ENCODE data around the gene LRRC43. TPM values are rescaled to one million over a fixed set of nuclear protein-coding genes. Genes with fewer than 3 reads are reported as not detected.

The LRRC43 gene
- total RNA-seq, 1 experiment from 2014 or later, result 0.66 TPM

- DNase-seq (no peak), ATAC-seq (no peak)
- Histone ChIP-seq H3K4me2 (ENCODE audit: low read length) (no peak overlapping the region), H3K4me3 (ENCODE audit: low read length) (no peak overlapping the region), H3K4me1 (ENCODE audit: insufficient read depth, low read length) (no peaks in the 10 kb centered on the region), H3K36me3 (ENCODE audit: low read depth, low read length) (peaks cover 11% of the 10 kb centered on the region; the same call in 1 of the 2 replicates), H4K20me1 (ENCODE audit: low read length) (no peaks in the 10 kb centered on the region), H3K27ac (ENCODE audit: low read length) (no peak overlapping the region), H2AFZ (ENCODE audit: low read length) (no peak overlapping the region), H3K9ac (ENCODE audit: low read length) (no peak overlapping the region), H3K27me3 (ENCODE audit: low read length) (no peaks in the 10 kb centered on the region), H3K9me2 (replicated peaks; ENCODE audit: low read length) (no peaks in the 10 kb centered on the region), H3K9me3 (ENCODE audit: low read length) (no peaks in the 10 kb centered on the region), H3K79me2 (ENCODE audit: low read length) (no peaks in the 10 kb centered on the region), H3F3A (ENCODE audit: low read length, unreplicated experiment) (no peaks in the 10 kb centered on the region)
- ChIA-PET CTCF (no interaction called here), POLR2A (ENCODE audit: unreplicated experiment) (no interaction called here)
- intact Hi-C loops (cut with micrococcal nuclease), result no loop called here
- TF ChIP-seq EZH2phosphoT487 (IDR thresholded peaks at IDR 0.05; ENCODE audit: borderline replicate concordance, low read length) (no peak), CTCF (conservative IDR thresholded peaks at IDR 0.05; ENCODE audit: low read depth, low read length) (no peak), EZH2 (IDR thresholded peaks at IDR 0.05; ENCODE audit: low read length, unreplicated experiment) (no peak)
- BruUV-seq (replicated peaks), result no TSS peak
These were observed 40.8 kb upstream of the LRRC43 start for GRCh38 chr12:122141911-122142725.

- ChIA-PET CTCF (no interaction called here), POLR2A (ENCODE audit: unreplicated experiment) (no interaction called here)
- H3K4me1 ChIP-seq (ENCODE audit: insufficient read depth, low read length), result no peaks in the 10 kb centered on the region
- H3K36me3 ChIP-seq (ENCODE audit: low read depth, low read length), result peaks cover 5% of the 10 kb centered on the region; the same call in 1 of the 2 replicates
- H3K4me3 ChIP-seq (ENCODE audit: low read length), result no peak overlapping the region
- no peak for ATAC-seq
- TF ChIP-seq CTCF (conservative IDR thresholded peaks at IDR 0.05; ENCODE audit: low read depth, low read length) (no peak), EZH2phosphoT487 (IDR thresholded peaks at IDR 0.05; ENCODE audit: borderline replicate concordance, low read length) (no peak), EZH2 (IDR thresholded peaks at IDR 0.05; ENCODE audit: low read length, unreplicated experiment) (no peak)
- H4K20me1 ChIP-seq (ENCODE audit: low read length), result no peaks in the 10 kb centered on the region
- no peak for DNase-seq
- H3K27ac ChIP-seq (ENCODE audit: low read length), result no peak overlapping the region
- no peak overlapping the region for H3K4me2 ChIP-seq (ENCODE audit: low read length)
- H3F3A ChIP-seq (ENCODE audit: low read length, unreplicated experiment), result no peaks in the 10 kb centered on the region
- no peaks in the 10 kb centered on the region for H3K9me3 ChIP-seq (ENCODE audit: low read length)
- H2AFZ ChIP-seq (ENCODE audit: low read length), result no peak overlapping the region
- no peaks in the 10 kb centered on the region for H3K27me3 ChIP-seq (ENCODE audit: low read length)
- no peak overlapping the region for H3K9ac ChIP-seq (ENCODE audit: low read length)
- H3K9me2 ChIP-seq (replicated peaks; ENCODE audit: low read length), result no peaks in the 10 kb centered on the region
- no TSS peak for BruUV-seq (replicated peaks)
- H3K79me2 ChIP-seq (ENCODE audit: low read length), result no peaks in the 10 kb centered on the region
- intact Hi-C loops (cut with micrococcal nuclease), result no loop called here
These were observed 40.1 kb upstream of the LRRC43 start for GRCh38 chr12:122142857-122143256.

GRCh38 chr12:122144885-122145284 is 38.0 kb upstream of the LRRC43 start:
- no peak overlapping the region for H3K4me2 ChIP-seq (ENCODE audit: low read length)
- H3K4me3 ChIP-seq (ENCODE audit: low read length), result no peak overlapping the region
- BruUV-seq (replicated peaks), result TSS peak; percentile 5
- H3K27ac ChIP-seq (ENCODE audit: low read length), result no peak overlapping the region
- ChIA-PET POLR2A (ENCODE audit: unreplicated experiment) (no interaction called here), CTCF (no interaction called here)
- no peak for ATAC-seq
- H3K4me1 ChIP-seq (ENCODE audit: insufficient read depth, low read length), result no peaks in the 10 kb centered on the region
- no peaks in the 10 kb centered on the region for H3K9me3 ChIP-seq (ENCODE audit: low read length)
- no peaks in the 10 kb centered on the region for H3K9me2 ChIP-seq (replicated peaks; ENCODE audit: low read length)
- no peaks in the 10 kb centered on the region for H3K27me3 ChIP-seq (ENCODE audit: low read length)
- no peaks in the 10 kb centered on the region for H3K79me2 ChIP-seq (ENCODE audit: low read length)
- no peak for DNase-seq
- TF ChIP-seq EZH2phosphoT487 (IDR thresholded peaks at IDR 0.05; ENCODE audit: borderline replicate concordance, low read length) (no peak), CTCF (conservative IDR thresholded peaks at IDR 0.05; ENCODE audit: low read depth, low read length) (no peak), EZH2 (IDR thresholded peaks at IDR 0.05; ENCODE audit: low read length, unreplicated experiment) (no peak)
- H4K20me1 ChIP-seq (ENCODE audit: low read length), result no peaks in the 10 kb centered on the region
- peaks cover 3% of the 10 kb centered on the region; the same call in 1 of the 2 replicates for H3K36me3 ChIP-seq (ENCODE audit: low read depth, low read length)
- no peak overlapping the region for H2AFZ ChIP-seq (ENCODE audit: low read length)
- no peaks in the 10 kb centered on the region for H3F3A ChIP-seq (ENCODE audit: low read length, unreplicated experiment)
- no peak overlapping the region for H3K9ac ChIP-seq (ENCODE audit: low read length)
- intact Hi-C loops (cut with micrococcal nuclease), result no loop called here
